ENCODE measurements around the gene CRTAP.
"Not testable (repeated sequence)": the region's sequence is repeated elsewhere in the genome, so short reads cannot be mapped to it uniquely, and the experiment has no call there.

Gene CRTAP

DNA sequence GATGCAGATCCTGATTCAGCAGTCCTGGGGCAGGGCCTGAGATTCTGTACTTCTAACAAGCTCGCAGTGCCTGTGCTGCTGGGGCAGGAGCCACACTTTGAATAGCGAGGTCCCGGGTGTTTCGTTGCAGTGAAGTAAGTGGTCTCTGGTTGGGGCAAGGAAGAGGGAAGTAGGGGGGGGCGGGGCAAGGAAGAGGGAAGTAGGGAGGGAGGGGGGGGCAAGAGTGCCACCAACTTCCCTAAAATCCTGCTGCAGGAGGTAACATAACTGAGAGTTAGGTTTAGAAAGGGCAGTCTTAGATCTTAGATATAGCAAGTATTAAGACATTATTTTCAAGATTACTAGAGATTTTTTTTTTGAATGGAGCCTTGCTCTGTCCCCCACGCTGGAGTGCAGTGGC, 35.5 kb downstream of the CRTAP start:
- no peak overlapping the region for H3K4me3 ChIP-seq

DNA sequence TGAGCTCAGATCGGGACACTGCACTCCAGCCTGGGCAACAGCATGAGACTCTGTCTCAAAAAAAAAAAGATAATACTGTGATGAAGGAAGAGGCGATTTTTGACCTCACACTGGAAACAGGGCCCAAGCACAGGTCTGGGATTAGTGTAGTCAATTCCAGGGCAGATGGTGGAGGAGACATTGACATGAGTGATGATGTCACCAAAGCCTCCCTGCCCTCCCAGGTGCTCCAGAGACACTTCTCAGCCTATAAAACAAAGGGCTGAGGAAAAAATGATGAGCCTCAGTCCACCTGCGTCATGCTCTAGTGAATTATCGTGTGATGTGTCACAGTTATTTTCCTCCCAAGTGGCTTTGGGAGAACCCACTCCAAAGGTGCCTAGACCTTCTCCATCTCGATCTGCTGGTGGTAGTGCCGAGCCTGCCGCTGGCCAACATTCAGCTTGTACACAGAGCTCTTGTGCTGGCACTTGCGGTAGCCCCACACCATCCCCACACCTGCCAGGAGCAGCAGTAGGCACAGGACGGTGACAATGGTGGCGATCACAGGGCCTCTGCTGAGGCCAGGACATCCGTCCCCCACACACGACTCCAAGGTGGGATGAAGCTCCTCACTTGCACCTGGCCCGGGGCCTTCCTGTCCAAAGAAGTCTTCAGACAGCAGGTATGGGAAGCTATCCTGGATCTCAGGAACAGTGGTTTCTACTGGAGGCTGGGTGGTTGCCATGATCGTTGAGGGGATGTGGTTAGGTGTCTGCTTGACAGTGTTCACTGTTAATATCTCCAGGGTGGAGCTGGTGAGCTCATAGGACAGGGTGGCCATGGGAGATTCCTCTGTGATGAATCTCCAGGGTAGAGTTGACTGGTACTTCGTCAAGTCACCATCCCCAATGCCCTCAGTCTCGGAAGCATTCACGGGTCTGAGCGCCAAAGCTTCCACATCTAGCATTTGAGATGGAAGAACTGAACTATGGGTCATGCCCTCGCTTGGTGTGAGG, 38.8 kb downstream of the CRTAP start:
- DNase-seq (ENCODE audit: low spot score): no peak
- no peak overlapping the region for H3K4me3 ChIP-seq
- H3K27ac ChIP-seq: peak overlapping the region; percentile 48 to 78
- TF ChIP-seq CTCF (IDR thresholded peaks at IDR 0.05): no peak

More for the DNA sequence above, 35.5 kb downstream of the CRTAP start:
- no peak for DNase-seq (ENCODE audit: low spot score)
- H3K27ac ChIP-seq: no peak overlapping the region
- no peak for TF ChIP-seq CTCF (IDR thresholded peaks at IDR 0.05)

GRCh38 chr3:33153782-33154181, 40.0 kb downstream of the CRTAP start:
- Histone ChIP-seq H3K4me3 (no peak overlapping the region), H3K27ac (peak overlapping the region in 1 of 2 donors; percentile 78)
- no peak for DNase-seq (ENCODE audit: low spot score)
- no peak for TF ChIP-seq CTCF (IDR thresholded peaks at IDR 0.05)

DNA sequence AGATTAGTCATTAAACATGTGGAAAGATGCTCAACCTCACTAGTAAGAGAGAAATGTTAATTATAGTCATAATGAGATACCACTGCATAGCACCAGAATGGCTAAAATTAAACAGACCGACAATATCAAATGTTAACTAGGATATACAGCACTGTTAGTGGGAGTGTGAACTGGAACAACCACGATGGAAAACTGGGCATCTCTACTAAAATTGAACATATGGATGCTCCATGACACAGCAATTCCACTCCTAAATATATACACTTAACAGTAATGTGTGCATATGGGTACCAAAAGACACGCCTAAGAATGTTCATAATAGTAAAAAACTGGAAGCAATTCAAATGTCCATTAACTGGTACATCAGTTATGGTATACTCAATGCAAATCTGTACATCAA, 41.5 kb downstream of the CRTAP start:
- H3K4me3 ChIP-seq: no peak overlapping the region
- no peak for DNase-seq (ENCODE audit: low spot score)
- no peak overlapping the region for H3K27ac ChIP-seq
- no peak for TF ChIP-seq CTCF (IDR thresholded peaks at IDR 0.05)

DNA sequence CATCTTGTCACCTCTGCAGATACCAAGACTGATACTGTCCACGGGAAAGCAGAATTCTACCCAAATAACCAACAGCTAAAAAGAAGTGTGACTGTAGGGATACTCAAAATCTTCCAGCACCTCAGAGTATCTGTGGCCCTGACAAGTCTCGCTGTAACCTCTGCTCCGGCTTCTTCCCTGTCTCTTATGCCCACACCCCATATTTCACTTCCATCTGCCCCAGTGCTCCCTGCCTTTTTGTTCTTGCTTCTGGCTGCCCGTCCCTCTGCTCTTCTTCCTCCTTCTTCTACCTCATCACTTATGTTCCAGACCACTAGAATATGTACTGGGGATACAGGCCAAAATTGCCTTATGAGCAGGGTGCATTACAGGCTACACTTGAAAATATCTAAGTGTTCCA, 45.4 kb downstream of the CRTAP start:
- H3K4me3 ChIP-seq: no peak overlapping the region
- DNase-seq (ENCODE audit: low spot score): no peak
- TF ChIP-seq CTCF (IDR thresholded peaks at IDR 0.05): no peak
- H3K27ac ChIP-seq: peak overlapping the region in 1 of 2 donors; percentile 26

DNA sequence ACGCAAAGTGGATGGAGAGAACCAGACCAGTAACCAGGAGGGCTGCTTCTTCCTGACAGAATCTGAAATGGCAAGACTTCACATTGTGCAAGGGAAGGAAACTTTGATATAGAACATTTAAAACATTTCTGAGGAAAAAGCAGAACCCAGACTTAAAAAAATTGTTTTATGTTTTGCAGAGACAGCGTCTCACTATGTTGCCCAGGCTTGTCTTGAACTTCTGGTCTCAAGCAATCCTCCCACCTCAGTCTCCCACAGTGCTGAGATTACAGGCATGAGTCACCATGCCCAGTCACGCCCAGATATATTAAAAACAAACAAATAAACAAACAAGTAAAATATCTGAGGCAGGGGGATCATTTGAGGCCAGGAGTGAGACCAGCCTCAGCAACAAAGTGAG, 46.2 kb downstream of the CRTAP start:
- Histone ChIP-seq H3K4me3 (no peak overlapping the region), H3K27ac (peak overlapping the region in 1 of 2 donors; percentile 20)
- DNase-seq (ENCODE audit: low spot score): no peak
- no peak for TF ChIP-seq CTCF (IDR thresholded peaks at IDR 0.05)

DNA sequence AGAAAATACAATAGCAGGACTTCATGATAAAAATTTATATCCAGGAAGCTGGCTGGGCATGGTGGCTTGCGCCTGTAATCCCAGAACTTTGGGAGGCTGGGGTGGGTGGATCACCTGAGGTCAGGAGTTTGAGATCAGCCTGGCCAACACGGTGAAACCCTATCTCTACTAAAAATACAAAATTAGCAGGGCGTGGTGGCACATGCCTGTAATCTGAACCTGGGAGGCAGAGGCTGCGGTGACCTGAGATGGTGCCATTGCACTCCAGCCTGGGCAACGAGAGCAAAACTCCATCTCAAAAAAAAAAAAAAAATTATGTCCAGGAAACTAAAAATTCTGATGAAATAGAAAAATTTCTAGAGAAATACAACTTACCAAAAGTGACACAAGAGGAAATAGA, 48.8 kb downstream of the CRTAP start:
- H3K4me3 ChIP-seq, H3K27ac ChIP-seq: not testable (repeated sequence)

More for the DNA sequence above, 48.8 kb downstream of the CRTAP start:
- DNase-seq (ENCODE audit: low spot score): not testable (repeated sequence)

Data from coronary artery (tissue), 2 donors.